Ishikawa (cell line): ENCODE results near the gene URI1.

Experiments
- CEBPB ChIP-seq: IDR thresholded peaks from 2 replicates; pipeline ENCODE4 v1.6.1; 2012
- CREB1 ChIP-seq: IDR thresholded peaks from 2 replicates; pipeline ENCODE4 v1.6.1; 2012; ENCODE audit warnings: low read depth
- EGR1 ChIP-seq: IDR thresholded peaks from 2 replicates; pipeline ENCODE4 v1.6.1; 2012
- EP300 ChIP-seq: IDR thresholded peaks from 2 replicates; pipeline ENCODE4 v1.6.1; 2012; ENCODE audit warnings: borderline replicate concordance
- FOXM1 ChIP-seq: IDR thresholded peaks from 2 replicates; pipeline ENCODE4 v1.6.1; 2012; ENCODE audit warnings: low read depth, borderline replicate concordance
- MAX ChIP-seq: IDR thresholded peaks from 2 replicates; pipeline ENCODE4 v1.6.1; 2012
- RAD21 ChIP-seq: IDR thresholded peaks from 2 replicates; pipeline ENCODE4 v1.6.1; 2012; ENCODE audit warnings: low read depth
- TAF1 ChIP-seq: IDR thresholded peaks from 2 replicates; pipeline ENCODE4 v1.6.1; 2012; ENCODE audit warnings: low read depth, mild to moderate bottlenecking
- TCF12 ChIP-seq: IDR thresholded peaks from 2 replicates; pipeline ENCODE4 v1.6.1; 2012; ENCODE audit warnings: low read depth
- YY1 ChIP-seq: IDR thresholded peaks from 2 replicates; pipeline ENCODE4 v1.6.1; 2012; ENCODE audit warnings: low read depth
- ZBTB7A ChIP-seq: IDR thresholded peaks from 2 replicates; pipeline ENCODE4 v1.6.1; 2012; ENCODE audit warnings: low read depth
- TF ChIP-seq, protein P1 (sequence below): IDR thresholded peaks from 2 replicates; pipeline ENCODE4 v1.6.1; 2012; ENCODE audit warnings: low read depth, mild to moderate bottlenecking

DNA sequence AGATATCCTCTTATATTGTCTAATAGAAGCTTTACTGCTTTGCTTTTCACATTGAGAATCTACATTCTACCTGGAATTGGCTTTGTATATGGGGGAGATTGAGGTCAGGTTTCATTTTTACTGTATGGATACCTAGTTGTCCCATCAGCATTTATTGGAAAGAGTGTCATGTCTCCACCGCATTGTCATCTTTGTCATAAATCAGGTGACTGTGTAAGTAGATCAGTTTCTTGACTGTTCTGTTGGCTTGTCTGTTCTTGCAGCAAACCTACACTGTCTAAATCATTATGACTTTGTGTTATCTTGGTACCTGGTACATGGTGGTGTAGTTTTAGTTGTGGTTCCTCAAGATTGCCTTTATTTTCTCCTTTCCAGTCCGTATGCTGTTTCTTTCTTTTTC is 5.8 kb downstream of the URI1 start:
- TF ChIP-seq TAF1 (no peak), MAX (no peak), CEBPB (no peak), TCF12 (no peak), EP300 (no peak), EGR1 (no peak), FOXM1 (no peak), YY1 (no peak), ZBTB7A (no peak), RAD21 (no peak), CREB1 (no peak)
- TF ChIP-seq, protein P1, sequence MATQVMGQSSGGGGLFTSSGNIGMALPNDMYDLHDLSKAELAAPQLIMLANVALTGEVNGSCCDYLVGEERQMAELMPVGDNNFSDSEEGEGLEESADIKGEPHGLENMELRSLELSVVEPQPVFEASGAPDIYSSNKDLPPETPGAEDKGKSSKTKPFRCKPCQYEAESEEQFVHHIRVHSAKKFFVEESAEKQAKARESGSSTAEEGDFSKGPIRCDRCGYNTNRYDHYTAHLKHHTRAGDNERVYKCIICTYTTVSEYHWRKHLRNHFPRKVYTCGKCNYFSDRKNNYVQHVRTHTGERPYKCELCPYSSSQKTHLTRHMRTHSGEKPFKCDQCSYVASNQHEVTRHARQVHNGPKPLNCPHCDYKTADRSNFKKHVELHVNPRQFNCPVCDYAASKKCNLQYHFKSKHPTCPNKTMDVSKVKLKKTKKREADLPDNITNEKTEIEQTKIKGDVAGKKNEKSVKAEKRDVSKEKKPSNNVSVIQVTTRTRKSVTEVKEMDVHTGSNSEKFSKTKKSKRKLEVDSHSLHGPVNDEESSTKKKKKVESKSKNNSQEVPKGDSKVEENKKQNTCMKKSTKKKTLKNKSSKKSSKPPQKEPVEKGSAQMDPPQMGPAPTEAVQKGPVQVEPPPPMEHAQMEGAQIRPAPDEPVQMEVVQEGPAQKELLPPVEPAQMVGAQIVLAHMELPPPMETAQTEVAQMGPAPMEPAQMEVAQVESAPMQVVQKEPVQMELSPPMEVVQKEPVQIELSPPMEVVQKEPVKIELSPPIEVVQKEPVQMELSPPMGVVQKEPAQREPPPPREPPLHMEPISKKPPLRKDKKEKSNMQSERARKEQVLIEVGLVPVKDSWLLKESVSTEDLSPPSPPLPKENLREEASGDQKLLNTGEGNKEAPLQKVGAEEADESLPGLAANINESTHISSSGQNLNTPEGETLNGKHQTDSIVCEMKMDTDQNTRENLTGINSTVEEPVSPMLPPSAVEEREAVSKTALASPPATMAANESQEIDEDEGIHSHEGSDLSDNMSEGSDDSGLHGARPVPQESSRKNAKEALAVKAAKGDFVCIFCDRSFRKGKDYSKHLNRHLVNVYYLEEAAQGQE: no peak
